B cell (primary cell): ENCODE results near the gene NWD2.

ENCODE experiments used
- EZH2 ChIP-seq: IDR thresholded peaks from 2 replicates; pipeline ENCODE4 v1.6.1; 2012; ENCODE audit warnings: borderline replicate concordance, low read depth, mild to moderate bottlenecking, moderate library complexity, low read length; ENCODE audit not compliant: insufficient read depth, poor library complexity, severe bottlenecking
- TF ChIP-seq, protein P1 (sequence below): fragments of 200-600 bp; IDR thresholded peaks from one replicate; pipeline ENCODE4 v1.8.0; 2022; ENCODE audit warnings: antibody characterized with exemption, mild to moderate bottlenecking

DNA sequence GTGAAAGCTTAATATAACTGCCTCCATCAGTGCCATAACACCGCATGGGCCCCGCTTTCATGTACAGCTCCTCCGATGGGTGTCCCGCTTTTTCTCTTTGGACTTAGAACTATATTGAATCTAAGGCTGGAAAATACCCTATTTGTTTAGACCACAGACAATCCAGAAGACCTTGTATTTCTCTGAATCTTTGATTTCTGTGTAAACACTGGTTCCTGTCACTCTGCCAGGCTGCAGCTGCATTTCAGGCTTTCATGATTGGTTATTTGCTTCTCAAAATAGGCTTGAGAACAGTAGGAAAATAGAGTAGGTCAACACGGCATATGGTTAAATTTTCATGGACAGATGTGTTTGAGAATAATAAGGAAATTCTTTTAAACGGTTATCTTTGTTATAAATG, 80.0 kb downstream of the NWD2 start:
- TF ChIP-seq, protein P1, sequence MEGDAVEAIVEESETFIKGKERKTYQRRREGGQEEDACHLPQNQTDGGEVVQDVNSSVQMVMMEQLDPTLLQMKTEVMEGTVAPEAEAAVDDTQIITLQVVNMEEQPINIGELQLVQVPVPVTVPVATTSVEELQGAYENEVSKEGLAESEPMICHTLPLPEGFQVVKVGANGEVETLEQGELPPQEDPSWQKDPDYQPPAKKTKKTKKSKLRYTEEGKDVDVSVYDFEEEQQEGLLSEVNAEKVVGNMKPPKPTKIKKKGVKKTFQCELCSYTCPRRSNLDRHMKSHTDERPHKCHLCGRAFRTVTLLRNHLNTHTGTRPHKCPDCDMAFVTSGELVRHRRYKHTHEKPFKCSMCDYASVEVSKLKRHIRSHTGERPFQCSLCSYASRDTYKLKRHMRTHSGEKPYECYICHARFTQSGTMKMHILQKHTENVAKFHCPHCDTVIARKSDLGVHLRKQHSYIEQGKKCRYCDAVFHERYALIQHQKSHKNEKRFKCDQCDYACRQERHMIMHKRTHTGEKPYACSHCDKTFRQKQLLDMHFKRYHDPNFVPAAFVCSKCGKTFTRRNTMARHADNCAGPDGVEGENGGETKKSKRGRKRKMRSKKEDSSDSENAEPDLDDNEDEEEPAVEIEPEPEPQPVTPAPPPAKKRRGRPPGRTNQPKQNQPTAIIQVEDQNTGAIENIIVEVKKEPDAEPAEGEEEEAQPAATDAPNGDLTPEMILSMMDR, result no peak
- no peak for TF ChIP-seq EZH2
